ENCODE results near the gene GPR137B. TPM values are rescaled to one million over a fixed set of nuclear protein-coding genes. Genes with fewer than 3 reads are reported as not detected.

The GPR137B gene
- total and polyA plus RNA-seq, 2 of the 13 experiments (the other 11 are each of a cell fraction or from before 2014, with no cell fraction given): 0.31 to 0.41 TPM

- DNase-seq (ENCODE audit: low spot score) (no peak), ATAC-seq (no peak), FAIRE-seq (no peak)
- ChIA-PET CTCF (ENCODE audit: low intra/inter-chr PET ratio, low total read pairs) (no interaction called here), POLR2A (no interaction called here)
- Histone ChIP-seq H3K4me2 (ENCODE audit: low read depth, low read length) (no peak overlapping the region), H3K9me3 (ENCODE audit: low read length) (no peaks in the 10 kb centered on the region), H3K4me1 (ENCODE audit: insufficient read depth, low read length) (0 out of 2 replicates have a peak, but pooled peaks cover 5% of the 10 kb centered on the region), H3K36me3 (replicated peaks in 1 of 2; ENCODE audit: control insufficient read depth in 1 of 2, insufficient read depth in 2 of 2, low read length in 2 of 2) (no peaks in the 10 kb centered on the region), H2AFZ (ENCODE audit: low read length) (no peak overlapping the region), H4K20me1 (ENCODE audit: insufficient read depth, low read length) (no peaks in the 10 kb centered on the region), H3K27me3 (ENCODE audit: control insufficient read depth in 1 of 2, insufficient read depth in 2 of 2, low read length in 2 of 2) (no peaks in the 10 kb centered on the region), H3K9ac (ENCODE audit: insufficient read depth, low read depth, low read length) (no peak overlapping the region), H3K27ac (ENCODE audit: extremely low read length, insufficient read depth, low read length) (no peak overlapping the region), H3K79me2 (ENCODE audit: insufficient read depth, low read length) (no peaks in the 10 kb centered on the region), H3K4me3 (replicated peaks in 1 of 3; ENCODE audit: insufficient read depth in 1 of 3, low read depth in 2 of 3, low read length in 3 of 3) (no peak overlapping the region)
- in situ Hi-C loops (cut with HindIII; ENCODE audit: extremely low pct_ligation_motif_present, low pct_unique_long_range_greater_than_20kb) (no loop called here), intact Hi-C loops (cut with micrococcal nuclease; ENCODE audit: unreplicated experiment) (no loop called here)
- TF ChIP-seq SCMH1 (CRISPR knock-in tag; IDR thresholded peaks at IDR 0.05; ENCODE audit: borderline replicate concordance) (no peak), TFE3 (CRISPR knock-in tag; IDR thresholded peaks at IDR 0.05) (no peak), ZNF878 (CRISPR knock-in tag; IDR thresholded peaks at IDR 0.05) (no peak), ADNP (CRISPR knock-in tag; IDR thresholded peaks at IDR 0.05) (no peak), ZNF672 (CRISPR knock-in tag; IDR thresholded peaks at IDR 0.05) (no peak), IKZF1 (IDR thresholded peaks at IDR 0.05) (no peak), MZF1 (CRISPR knock-in tag; IDR thresholded peaks at IDR 0.05; ENCODE audit: borderline replicate concordance) (no peak), ATF1 (CRISPR knock-in tag; IDR thresholded peaks at IDR 0.05) (no peak)
- WGBS (ENCODE audit: low lambda C conversion rate): 0% methylated on average over 1 of the region's 1 CpG
- BruUV-seq (replicated peaks): no TSS peak
These were observed 59.4 kb downstream of the GPR137B start for GRCh38 chr1:236201786-236202185.

GRCh38 chr1:236204039-236204438 is 61.7 kb downstream of the GPR137B start:
- no peak for FAIRE-seq
- Histone ChIP-seq H3K9me3 (ENCODE audit: low read length) (no peaks in the 10 kb centered on the region), H3K9ac (ENCODE audit: insufficient read depth, low read depth, low read length) (no peak overlapping the region), H3K79me2 (ENCODE audit: insufficient read depth, low read length) (no peaks in the 10 kb centered on the region), H4K20me1 (ENCODE audit: insufficient read depth, low read length) (no peaks in the 10 kb centered on the region), H3K36me3 (replicated peaks in 1 of 2; ENCODE audit: control insufficient read depth in 1 of 2, insufficient read depth in 2 of 2, low read length in 2 of 2) (no peaks in the 10 kb centered on the region), H2AFZ (ENCODE audit: low read length) (no peak overlapping the region), H3K4me2 (ENCODE audit: low read depth, low read length) (no peak overlapping the region), H3K27ac (ENCODE audit: extremely low read length, insufficient read depth, low read length) (no peak overlapping the region), H3K4me3 (replicated peaks in 1 of 3; ENCODE audit: insufficient read depth in 1 of 3, low read depth in 2 of 3, low read length in 3 of 3) (no peak overlapping the region), H3K4me1 (ENCODE audit: insufficient read depth, low read length) (0 out of 2 replicates have a peak, but pooled peaks cover 5% of the 10 kb centered on the region), H3K27me3 (ENCODE audit: control insufficient read depth in 1 of 2, insufficient read depth in 2 of 2, low read length in 2 of 2) (no peaks in the 10 kb centered on the region)
- 36% methylated on average over 1 of the region's 1 CpG for WGBS (ENCODE audit: low lambda C conversion rate)
- intact Hi-C loops (cut with micrococcal nuclease; ENCODE audit: unreplicated experiment): no loop called here
- DNase-seq (ENCODE audit: low spot score): no peak
- in situ Hi-C loops (cut with HindIII; ENCODE audit: extremely low pct_ligation_motif_present, low pct_unique_long_range_greater_than_20kb): no loop called here
- no peak for ATAC-seq
- BruUV-seq (replicated peaks): no TSS peak
- TF ChIP-seq MED13 (CRISPR knock-in tag; IDR thresholded peaks at IDR 0.05) (no peak), ZNF788 (CRISPR knock-in tag; IDR thresholded peaks at IDR 0.05; ENCODE audit: borderline replicate concordance) (no peak), E2F5 (CRISPR knock-in tag; conservative IDR thresholded peaks at IDR 0.05) (no peak), ZSCAN12 (CRISPR knock-in tag; IDR thresholded peaks at IDR 0.05) (no peak), EHMT2 (IDR thresholded peaks at IDR 0.05; ENCODE audit: borderline replicate concordance, low read depth, low read length) (no peak), ZFP37 (CRISPR knock-in tag; IDR thresholded peaks at IDR 0.05; ENCODE audit: borderline replicate concordance) (no peak), ETV6 (CRISPR knock-in tag; conservative IDR thresholded peaks at IDR 0.05) (no peak), BCL6 (CRISPR knock-in tag; IDR thresholded peaks at IDR 0.05) (no peak), SNAPC2 (CRISPR knock-in tag; IDR thresholded peaks at IDR 0.05) (no peak), TBX2 (CRISPR knock-in tag; IDR thresholded peaks at IDR 0.05; ENCODE audit: borderline replicate concordance) (no peak)
- POLR2A ChIA-PET: no interaction called here
- CTCF ChIA-PET (ENCODE audit: low intra/inter-chr PET ratio, low total read pairs): no interaction called here

Measured in HepG2 (cell line).